Measurements from ENCODE around the gene PIR.
A peak's percentile ranks its signal among the peaks of the same experiment; 100 is the strongest.

PIR gene

GRCh38 chrX:15416133-15416993 is 76.8 kb downstream of the PIR start:
- no peak for DNase-seq

GRCh38 chrX:15413101-15413500 is 80.0 kb downstream of the PIR start:
- no peak for DNase-seq

- no peak for DNase-seq
Measured at GRCh38 chrX:15410947-15411346, 82.2 kb downstream of the PIR start.

- DNase-seq: no peak
Measured at GRCh38 chrX:15410430-15410829, 82.7 kb downstream of the PIR start.

- DNase-seq: no peak
Measured at GRCh38 chrX:15405846-15406245, 87.3 kb downstream of the PIR start.

- no peak for DNase-seq
Measured at GRCh38 chrX:15404401-15405096, 88.6 kb downstream of the PIR start.

GRCh38 chrX:15401378-15401777 is 91.8 kb downstream of the PIR start:
- no peak for DNase-seq

GRCh38 chrX:15399962-15400391 is 93.2 kb downstream of the PIR start:
- DNase-seq: no peak

GRCh38 chrX:15398874-15399273 is 94.3 kb downstream of the PIR start:
- DNase-seq: no peak

- DNase-seq: no peak
Measured at GRCh38 chrX:15395789-15396188, 97.3 kb downstream of the PIR start.

- no peak for DNase-seq
Measured at GRCh38 chrX:15391850-15392249, 101.3 kb downstream of the PIR start.

GRCh38 chrX:15384304-15384703 is 108.8 kb downstream of the PIR start, which contains the start of gene VEGFD:
TSS of gene VEGFD (minus strand) at chrX:15384413. CDS start at chrX:15383946, 467 bp downstream.
- no peak for DNase-seq

- DNase-seq: no peak
Measured at GRCh38 chrX:15382813-15383212, 110.3 kb downstream of the PIR start.

- no peak for DNase-seq
Measured at GRCh38 chrX:15376956-15377355, 116.2 kb downstream of the PIR start.

GRCh38 chrX:15373976-15374375 is 119.2 kb downstream of the PIR start:
- no peak for DNase-seq

GRCh38 chrX:15366506-15367352 is 126.4 kb downstream of the PIR start:
- DNase-seq: no peak

- no peak for DNase-seq
Measured at GRCh38 chrX:15359701-15360100, 133.4 kb downstream of the PIR start.

GRCh38 chrX:15358533-15358932 is 134.6 kb downstream of the PIR start:
- DNase-seq: no peak

GRCh38 chrX:15356444-15356843 is 136.7 kb downstream of the PIR start:
- DNase-seq: no peak

- no peak for DNase-seq
Measured at GRCh38 chrX:15350329-15350996, 142.7 kb downstream of the PIR start.

GRCh38 chrX:15349046-15349445 is 144.1 kb downstream of the PIR start:
- DNase-seq: peak in 2 of 5 donors; percentile 1 to 40

GRCh38 chrX:15345976-15346375 is 147.2 kb downstream of the PIR start:
- no peak for DNase-seq

GRCh38 chrX:15344106-15344505 is 149.0 kb downstream of the PIR start:
- DNase-seq: no peak

Measured in T-helper 1 cell (primary cell).